Upper lobe of left lung (tissue), 4 donors: ENCODE measurements around the gene CCR2.

Source experiments
- EP300 ChIP-seq, 4 donors: sonication (generic); formaldehyde crosslinking; IDR thresholded peaks; one replicate each; pipeline ENCODE4 v1.5.1; 2017; ENCODE audit warnings: antibody characterized with exemption in 4 of 4, control low read depth in 2 of 4
- POLR2A ChIP-seq, 4 donors: fragments of 450-650 bp; IDR thresholded peaks; one replicate each; pipeline ENCODE4 v1.5.1; 2016 to 2017; ENCODE audit warnings: antibody characterized with exemption in 4 of 4, mild to moderate bottlenecking in 2 of 4
- POLR2AphosphoS5 ChIP-seq, 2 donors: sonication (generic); formaldehyde crosslinking; IDR thresholded peaks; one replicate each; pipeline ENCODE4 v1.5.1; 2017; ENCODE audit warnings: antibody characterized with exemption in 2 of 2
- TF ChIP-seq, protein P1 (sequence below), 6 experiments: fragments of 450-650 bp in 4 of 6; fragments of 200-600 bp in 2 of 6; sonication (generic) in 2 of 6; IDR thresholded peaks; one replicate each; pipeline ENCODE4 v1.5.1; 2016 to 2019; ENCODE audit warnings: antibody characterized with exemption in 6 of 6

DNA sequence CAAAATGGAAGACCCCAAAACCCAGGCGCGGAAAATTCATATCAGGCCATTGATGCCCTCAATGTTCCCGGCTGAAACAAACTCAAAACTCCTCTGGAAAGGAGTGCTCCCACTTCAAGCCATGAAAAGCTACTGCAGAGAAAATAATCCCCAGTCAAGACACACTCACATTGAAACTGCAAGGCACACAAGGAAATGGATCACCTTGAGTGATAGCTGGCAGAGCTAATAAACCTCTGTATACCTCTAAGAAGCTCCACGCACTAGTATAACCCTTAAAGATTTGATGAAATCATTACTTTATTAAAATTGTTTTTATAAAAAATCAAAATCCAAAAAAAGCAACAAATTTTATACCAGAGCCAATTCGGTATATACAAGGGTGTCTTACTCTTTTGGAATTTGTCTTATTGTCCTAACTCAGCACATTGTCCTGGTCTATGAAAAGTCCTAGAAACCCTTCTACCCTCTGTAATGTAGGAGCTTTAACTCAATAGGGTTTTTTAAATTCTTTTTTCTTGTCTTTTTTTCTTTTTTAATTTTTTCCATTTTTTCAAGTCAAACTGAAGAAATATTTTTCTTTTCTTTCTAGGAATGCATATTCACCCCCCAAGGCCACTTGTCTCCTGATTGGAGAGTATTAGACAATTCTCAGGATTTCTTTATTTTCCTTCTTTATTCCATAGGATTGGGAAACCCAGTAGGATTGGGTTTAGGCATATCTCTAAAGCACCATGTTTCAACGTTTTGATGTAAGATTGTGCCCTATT is 44.5 kb downstream of the CCR2 start:
- TF ChIP-seq, protein P1, sequence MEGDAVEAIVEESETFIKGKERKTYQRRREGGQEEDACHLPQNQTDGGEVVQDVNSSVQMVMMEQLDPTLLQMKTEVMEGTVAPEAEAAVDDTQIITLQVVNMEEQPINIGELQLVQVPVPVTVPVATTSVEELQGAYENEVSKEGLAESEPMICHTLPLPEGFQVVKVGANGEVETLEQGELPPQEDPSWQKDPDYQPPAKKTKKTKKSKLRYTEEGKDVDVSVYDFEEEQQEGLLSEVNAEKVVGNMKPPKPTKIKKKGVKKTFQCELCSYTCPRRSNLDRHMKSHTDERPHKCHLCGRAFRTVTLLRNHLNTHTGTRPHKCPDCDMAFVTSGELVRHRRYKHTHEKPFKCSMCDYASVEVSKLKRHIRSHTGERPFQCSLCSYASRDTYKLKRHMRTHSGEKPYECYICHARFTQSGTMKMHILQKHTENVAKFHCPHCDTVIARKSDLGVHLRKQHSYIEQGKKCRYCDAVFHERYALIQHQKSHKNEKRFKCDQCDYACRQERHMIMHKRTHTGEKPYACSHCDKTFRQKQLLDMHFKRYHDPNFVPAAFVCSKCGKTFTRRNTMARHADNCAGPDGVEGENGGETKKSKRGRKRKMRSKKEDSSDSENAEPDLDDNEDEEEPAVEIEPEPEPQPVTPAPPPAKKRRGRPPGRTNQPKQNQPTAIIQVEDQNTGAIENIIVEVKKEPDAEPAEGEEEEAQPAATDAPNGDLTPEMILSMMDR (IDR thresholded peaks at IDR 0.05) = no peak
- TF ChIP-seq POLR2A (IDR thresholded peaks at IDR 0.05) (no peak), POLR2AphosphoS5 (IDR thresholded peaks at IDR 0.05) (no peak), EP300 (IDR thresholded peaks at IDR 0.05) (no peak)
